Panc1 (cell line): ENCODE measurements around the gene DUOX1. TPM values are rescaled to one million over a fixed set of nuclear protein-coding genes. Genes with fewer than 3 reads are reported as not detected.

Experiments
- ATAC-seq: fragments of 200-7000 bp; cut with Tn5 transposase; 2 replicates; pipeline ENCODE4 v1.9.1; 2020; ENCODE audit warnings: mild to moderate bottlenecking, moderate library complexity
- BruUV-seq: library from RNA; stranded (reverse); fragments of 400-500 nt; replicated peaks from 2 replicates; lab custom pipeline; 2021; lab: Mats Ljungman, UMichigan
- CTCF ChIA-PET: fragments of 300-600 bp; sonication (Branson Sonifier 250); formaldehyde crosslinking; loops from one replicate; lab custom pipeline; 2022; ENCODE audit warnings: antibody characterized with exemption; lab: Charles Lee
- POLR2A ChIA-PET: fragments of 300-600 bp; sonication (Branson Sonifier 250); formaldehyde crosslinking; loops from one replicate; lab custom pipeline; 2022; ENCODE audit warnings: antibody characterized with exemption; lab: Charles Lee
- DNase-seq: peaks from one replicate; pipeline ENCODE4 v3.0.0-alpha.2; 2010; ENCODE audit warnings: low read depth, low spot score
- H3K27ac ChIP-seq: 2 replicates; pipeline ENCODE4 v1.5.1; 2011; ENCODE audit warnings: mild to moderate bottlenecking, low read length, inconsistent platforms
- H3K27me3 ChIP-seq: fragments of 200-500 bp; sonication (Bioruptor generic); 2 replicates; pipeline ENCODE4 v1.6.0; 2014; ENCODE audit warnings: low read length, inconsistent platforms; ENCODE audit not compliant: control insufficient read depth, insufficient read depth
- H3K36me3 ChIP-seq: fragments of 200-500 bp; sonication (Bioruptor generic); 2 replicates; pipeline ENCODE4 v1.5.1; 2014; ENCODE audit warnings: inconsistent platforms, mild to moderate bottlenecking, low read length, moderate library complexity; ENCODE audit not compliant: control insufficient read depth, insufficient read depth
- H3K4me1 ChIP-seq: 2 replicates; pipeline ENCODE4 v1.5.1; 2011; ENCODE audit warnings: inconsistent platforms, mild to moderate bottlenecking, low read length, moderate library complexity; ENCODE audit not compliant: control insufficient read depth, insufficient read depth
- H3K4me3 ChIP-seq, 2 experiments: 2 replicates each; pipeline ENCODE4 v1.5.1; 2011 to 2012; ENCODE audit warnings: low read depth in 2 of 2, low read length in 2 of 2, mild to moderate bottlenecking in 2 of 2, inconsistent platforms in 1 of 2, moderate library complexity in 1 of 2
- H3K9me3 ChIP-seq: fragments of 200-500 bp; sonication (Bioruptor generic); 2 replicates; pipeline ENCODE4 v1.5.1; 2014; ENCODE audit warnings: low read depth, mild to moderate bottlenecking, inconsistent platforms, low read length, moderate library complexity; ENCODE audit not compliant: control insufficient read depth, insufficient read depth
- CTCF ChIP-seq: fragments of 450-650 bp; IDR thresholded peaks from 2 replicates; pipeline ENCODE4 v1.5.1; 2017; ENCODE audit warnings: mild to moderate bottlenecking
- POLR2AphosphoS5 ChIP-seq: IDR thresholded peaks from 2 replicates; pipeline ENCODE4 v1.6.1; 2012; ENCODE audit warnings: mild to moderate bottlenecking, low read depth, low read length, moderate library complexity
- REST ChIP-seq, 2 experiments: IDR thresholded peaks; 2 replicates each; pipeline ENCODE4 v1.6.1; 2011 to 2012; ENCODE audit warnings: low read depth in 2 of 2, control low read depth in 1 of 2, low read length in 1 of 2, mild to moderate bottlenecking in 1 of 2, moderate library complexity in 1 of 2; ENCODE audit not compliant: insufficient read depth in 1 of 2
- SIN3A ChIP-seq: IDR thresholded peaks from 2 replicates; pipeline ENCODE4 v1.6.1; 2012; ENCODE audit warnings: low read depth, mild to moderate bottlenecking, low read length, moderate library complexity, borderline replicate concordance; ENCODE audit not compliant: insufficient read depth
- TCF7L2 ChIP-seq: IDR thresholded peaks from 2 replicates; pipeline ENCODE4 v1.6.1; 2011; ENCODE audit warnings: mild to moderate bottlenecking, low read depth, low read length, inconsistent platforms
- in situ Hi-C: cut with HindIII; loops from 2 replicates; pipeline ENCODE4 v1.10.0; 2016; ENCODE audit warnings: low sequenced_read_pairs, low pct_unique_long_range_greater_than_20kb
- intact Hi-C: fragments of 100-400 bp; cut with micrococcal nuclease; formaldehyde crosslinking; loops from one replicate; pipeline ENCODE4 v1.10.0; 2022; ENCODE audit not compliant: unreplicated experiment
- total RNA-seq: library from RNA; stranded (reverse); gene quantifications from one replicate; pipeline ENCODE4 v1.2.1, GENCODE V29; 2021; ENCODE audit not compliant: unreplicated experiment

The DUOX1 gene
- total RNA-seq, 1 experiment from 2014 or later: 0.31 TPM

- intact Hi-C loops: no loop called here
- in situ Hi-C loops: no loop called here
- CTCF ChIA-PET: no interaction called here
These were observed 7.1 kb upstream of the DUOX1 start for GRCh38 chr15:45122719-45123118.

GRCh38 chr15:45123397-45123796 lies 6.4 kb upstream of the DUOX1 start:
- Histone ChIP-seq H3K4me3 (no peak overlapping the region), H3K27me3 (peaks cover 5% of the 10 kb centered on the region), H3K4me1 (no peaks in the 10 kb centered on the region), H3K27ac (no peak overlapping the region), H3K9me3 (no peaks in the 10 kb centered on the region), H3K36me3 (no peaks in the 10 kb centered on the region)
- ChIA-PET POLR2A (no interaction called here), CTCF (no interaction called here)
- in situ Hi-C loops (no loop called here), intact Hi-C loops (no loop called here)
- BruUV-seq: no TSS peak
- DNase-seq (no peak), ATAC-seq (no peak)
- no peak for TF ChIP-seq POLR2AphosphoS5
- no peak for TF ChIP-seq REST (IDR thresholded peaks at IDR 0.05; ENCODE audit: insufficient read depth in 1 of 2, low read depth in 2 of 2, low read length in 1 of 2)
- no peak for TF ChIP-seq CTCF
- TF ChIP-seq SIN3A: no peak
- TF ChIP-seq TCF7L2: no peak

More at GRCh38 chr15:45122719-45123118, 7.1 kb upstream of the DUOX1 start:
- Histone ChIP-seq H3K4me3 (no peak overlapping the region), H3K27me3 (peaks cover 5% of the 10 kb centered on the region), H3K9me3 (no peaks in the 10 kb centered on the region), H3K27ac (no peak overlapping the region), H3K36me3 (no peaks in the 10 kb centered on the region), H3K4me1 (no peaks in the 10 kb centered on the region)
- TF ChIP-seq REST (IDR thresholded peaks at IDR 0.05; ENCODE audit: insufficient read depth in 1 of 2, low read depth in 2 of 2, low read length in 1 of 2) (no peak), CTCF (no peak), TCF7L2 (no peak), POLR2AphosphoS5 (no peak), SIN3A (no peak)
- ATAC-seq (no peak), DNase-seq (no peak)
- POLR2A ChIA-PET: interaction anchor here (0.6 kb wide), 1 partner anchor 46 kb away, joined by 3 read pairs; no protein-coding TSS in a partner anchor
- no TSS peak for BruUV-seq
